ENCODE results near the gene RPL10.

Gene RPL10

GRCh38 chrX:154402622-154403127, 4.5 kb downstream of the RPL10 start:
- no peak for TF ChIP-seq CTCF (conservative IDR thresholded peaks at IDR 0.05)
- peak overlapping the region; percentile 97 for H3K27ac ChIP-seq

GRCh38 chrX:154403192-154403591, 5.0 kb downstream of the RPL10 start:
- no peak for TF ChIP-seq CTCF (conservative IDR thresholded peaks at IDR 0.05)
- peak overlapping the region; percentile 97; the same call in 1 of the 2 replicates for H3K27ac ChIP-seq

GRCh38 chrX:154403858-154404257, 5.7 kb downstream of the RPL10 start:
- no peak for TF ChIP-seq CTCF (conservative IDR thresholded peaks at IDR 0.05)

GRCh38 chrX:154404625-154405192, 6.5 kb downstream of the RPL10 start:
- TF ChIP-seq CTCF (conservative IDR thresholded peaks at IDR 0.05), result no peak
- no peak overlapping the region for H3K27ac ChIP-seq

More at GRCh38 chrX:154403858-154404257, 5.7 kb downstream of the RPL10 start:
- no peak overlapping the region for H3K27ac ChIP-seq

GRCh38 chrX:154408659-154409221, 10.6 kb downstream of the RPL10 start:
- TF ChIP-seq CTCF (conservative IDR thresholded peaks at IDR 0.05), result no peak
- H3K27ac ChIP-seq, result no peak overlapping the region

- no peak for TF ChIP-seq CTCF (conservative IDR thresholded peaks at IDR 0.05)
- peak within 1 kb of the TSS; percentile 90 for H3K27ac ChIP-seq
Measured at GRCh38 chrX:154409222-154409871, 11.2 kb downstream of the RPL10 start, which contains the start of gene DNASE1L1. DNASE1L1 (minus strand) TSS chrX:154409254; CDS start chrX:154405568, 3,686 bp downstream.

- no peak for TF ChIP-seq CTCF (conservative IDR thresholded peaks at IDR 0.05)
- peak overlapping the region; percentile 90 for H3K27ac ChIP-seq
Measured at GRCh38 chrX:154411981-154412340, 13.8 kb downstream of the RPL10 start.
